Measurements from ENCODE around the gene FHIT.

DNA sequence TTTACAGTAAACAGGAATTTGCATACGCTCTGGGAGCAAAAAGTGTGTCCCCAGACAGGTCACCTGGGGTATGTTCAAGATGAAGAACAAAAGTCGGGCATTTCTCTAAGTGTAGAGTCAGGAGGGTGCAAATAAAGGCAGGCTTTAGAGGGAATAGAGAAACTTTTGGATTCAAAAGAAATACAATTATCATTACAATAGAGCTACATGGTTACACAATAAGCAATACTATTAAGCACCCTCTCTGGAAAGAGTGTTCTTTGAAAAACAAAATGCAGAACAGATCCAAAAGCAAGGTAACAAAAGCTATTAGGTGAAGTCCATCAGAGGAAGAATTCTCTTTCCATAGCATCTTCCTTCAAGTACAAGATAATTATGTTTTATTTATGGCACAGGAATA lies 679.7 kb downstream of the FHIT start:
- TF ChIP-seq, protein P1, sequence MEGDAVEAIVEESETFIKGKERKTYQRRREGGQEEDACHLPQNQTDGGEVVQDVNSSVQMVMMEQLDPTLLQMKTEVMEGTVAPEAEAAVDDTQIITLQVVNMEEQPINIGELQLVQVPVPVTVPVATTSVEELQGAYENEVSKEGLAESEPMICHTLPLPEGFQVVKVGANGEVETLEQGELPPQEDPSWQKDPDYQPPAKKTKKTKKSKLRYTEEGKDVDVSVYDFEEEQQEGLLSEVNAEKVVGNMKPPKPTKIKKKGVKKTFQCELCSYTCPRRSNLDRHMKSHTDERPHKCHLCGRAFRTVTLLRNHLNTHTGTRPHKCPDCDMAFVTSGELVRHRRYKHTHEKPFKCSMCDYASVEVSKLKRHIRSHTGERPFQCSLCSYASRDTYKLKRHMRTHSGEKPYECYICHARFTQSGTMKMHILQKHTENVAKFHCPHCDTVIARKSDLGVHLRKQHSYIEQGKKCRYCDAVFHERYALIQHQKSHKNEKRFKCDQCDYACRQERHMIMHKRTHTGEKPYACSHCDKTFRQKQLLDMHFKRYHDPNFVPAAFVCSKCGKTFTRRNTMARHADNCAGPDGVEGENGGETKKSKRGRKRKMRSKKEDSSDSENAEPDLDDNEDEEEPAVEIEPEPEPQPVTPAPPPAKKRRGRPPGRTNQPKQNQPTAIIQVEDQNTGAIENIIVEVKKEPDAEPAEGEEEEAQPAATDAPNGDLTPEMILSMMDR (IDR thresholded peaks at IDR 0.05), result no peak
- TF ChIP-seq POLR2A (IDR thresholded peaks at IDR 0.05), result no peak

Measured in suprapubic skin (tissue), 3 donors.